GM18526 (cell line): ENCODE measurements around the gene KRT38.

Experiments
- POLR2A ChIP-seq: IDR thresholded peaks from 3 replicates; pipeline ENCODE4 v1.6.1; 2011; ENCODE audit not compliant: insufficient read length; ENCODE audit errors: extremely low read depth

Gene KRT38

DNA sequence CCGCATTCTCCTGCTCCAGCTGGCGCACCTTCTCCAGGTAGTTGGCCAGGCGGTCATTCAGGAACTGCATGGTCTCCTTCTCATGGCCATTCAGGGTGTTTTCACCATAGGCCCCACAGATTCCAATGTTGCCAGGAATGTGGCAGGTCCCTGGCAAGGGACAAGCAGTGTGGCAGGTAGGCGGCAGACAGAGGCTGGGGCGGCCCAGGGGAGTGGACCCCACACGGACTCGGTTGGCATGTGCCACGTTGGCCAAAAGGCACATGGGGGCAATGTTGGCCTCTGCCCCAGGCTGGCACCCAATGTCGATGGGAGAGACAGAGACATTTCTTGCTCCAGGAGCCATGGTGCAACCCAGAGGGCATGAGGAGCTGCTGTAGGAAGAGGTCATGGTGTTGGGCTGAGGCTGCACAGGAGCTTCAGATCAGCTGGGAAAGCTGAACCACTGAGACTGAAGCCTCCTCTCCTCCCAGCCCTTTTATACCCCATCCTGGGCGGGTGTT is at the start of gene KRT38:
Gene KRT38 (minus strand): TSS at position 453 of the 503 bp plus-strand sequence. CDS start 62 bp downstream, at position 391.
- TF ChIP-seq POLR2A, result no peak

DNA sequence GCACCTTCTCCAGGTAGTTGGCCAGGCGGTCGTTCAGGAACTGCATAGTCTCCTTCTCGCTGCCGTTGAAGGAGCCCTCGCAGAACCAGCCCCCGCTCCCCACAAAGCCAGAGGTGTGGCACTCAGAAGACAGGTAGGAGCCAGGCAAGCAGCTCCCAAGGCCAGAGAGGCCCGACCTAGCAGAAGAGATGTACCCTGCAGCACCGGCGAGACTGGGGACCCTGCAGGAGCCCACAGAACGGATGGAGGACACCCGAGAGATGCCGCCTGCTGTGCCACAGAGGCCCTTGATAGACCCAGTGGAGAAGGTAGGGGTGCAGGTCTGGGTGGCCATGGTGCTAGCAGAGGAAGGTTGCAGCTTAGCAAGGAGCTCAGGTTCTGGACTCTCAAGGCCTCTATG is 48.7 kb upstream of the KRT38 start, which contains the start of gene KRT36:
Gene KRT36 (minus strand): TSS at position 380 of the 400 bp plus-strand sequence. CDS start 46 bp downstream, at position 334.
- TF ChIP-seq POLR2A, result no peak

DNA sequence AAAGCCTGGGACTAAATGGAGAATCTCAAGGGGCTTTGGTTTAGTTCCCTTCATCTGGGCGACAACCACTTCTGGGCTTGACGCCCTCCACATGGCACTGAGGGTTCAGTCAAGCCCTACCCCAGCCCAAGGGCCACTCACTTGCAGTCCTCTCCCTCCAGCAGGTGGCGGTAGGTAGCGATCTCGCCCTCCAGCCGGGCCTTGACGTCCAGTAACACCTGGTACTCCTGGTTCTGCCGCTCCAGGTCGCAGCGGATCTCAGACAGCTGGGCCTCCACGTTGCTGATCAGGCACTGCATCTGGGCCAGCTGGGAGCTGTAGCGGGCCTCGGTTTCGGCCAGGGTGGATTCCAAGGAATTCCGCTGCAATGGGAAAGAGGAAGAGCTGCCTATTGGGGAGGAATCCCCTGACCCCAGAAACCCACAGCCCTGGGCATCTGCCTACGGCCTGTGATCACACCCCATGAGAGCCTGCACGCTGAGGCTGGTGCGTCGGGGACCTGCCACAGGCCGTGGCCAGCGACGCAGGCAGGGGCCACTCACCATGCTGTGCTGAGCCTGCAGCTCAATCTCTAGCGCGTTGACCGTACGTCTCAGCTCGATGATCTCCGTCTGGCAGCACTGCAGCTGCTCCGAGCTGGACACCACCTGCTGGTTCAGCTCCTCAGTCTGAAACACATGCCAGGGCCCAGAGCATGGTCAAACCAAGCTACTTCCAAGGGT is 46.2 kb upstream of the KRT38 start:
- no peak for TF ChIP-seq POLR2A

DNA sequence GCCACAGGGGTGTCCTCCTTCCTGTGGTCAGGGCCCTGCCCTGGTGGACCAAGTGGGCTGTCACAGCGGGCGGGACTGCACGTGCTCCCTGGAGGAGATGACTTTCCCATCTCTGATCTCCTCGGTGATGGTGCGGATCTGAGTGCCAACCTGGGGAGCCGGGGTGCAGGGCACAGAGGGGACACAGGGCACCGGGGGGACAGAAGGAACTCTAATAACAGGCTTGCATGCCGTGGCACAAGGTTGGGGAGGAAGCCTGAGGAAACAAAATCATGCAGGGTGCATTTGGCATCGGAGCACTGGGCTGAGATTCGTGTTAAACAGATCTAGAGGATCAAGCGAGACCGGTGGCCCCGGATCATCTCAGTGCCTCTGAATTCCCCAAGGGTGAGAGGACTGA is 45.5 kb upstream of the KRT38 start:
- no peak for TF ChIP-seq POLR2A

GRCh38 chr17:41484920-41485904 is 44.4 kb upstream of the KRT38 start:
- no peak for TF ChIP-seq POLR2A

GRCh38 chr17:41483991-41484826 is 43.4 kb upstream of the KRT38 start:
- no peak for TF ChIP-seq POLR2A

DNA sequence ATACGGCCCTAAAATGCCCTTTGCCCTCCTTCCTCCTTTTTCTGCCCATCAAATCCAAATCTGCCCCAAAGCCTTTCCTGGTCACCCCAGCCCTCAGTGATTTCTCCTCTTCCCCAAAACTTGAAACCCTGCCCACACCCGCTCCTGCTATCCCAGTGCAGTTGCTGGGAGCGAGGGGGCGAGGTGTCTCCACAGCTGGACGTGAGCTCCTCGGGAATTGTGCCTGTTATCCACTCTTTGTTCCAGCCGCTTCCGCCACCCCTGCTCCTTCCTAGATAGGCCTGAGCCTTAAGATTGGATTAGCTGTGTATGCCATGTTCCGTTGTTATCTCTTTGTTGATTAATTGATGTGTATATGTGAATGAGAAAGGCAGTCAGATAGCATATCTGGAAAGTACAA is 42.7 kb upstream of the KRT38 start:
- TF ChIP-seq POLR2A, result no peak

- TF ChIP-seq POLR2A, result no peak
These were observed 40.3 kb upstream of the KRT38 start, which contains the start of gene KRT35 for GRCh38 chr17:41481036-41481435. KRT35 (minus strand) TSS chr17:41481151; CDS start chr17:41481097, 54 bp downstream.

DNA sequence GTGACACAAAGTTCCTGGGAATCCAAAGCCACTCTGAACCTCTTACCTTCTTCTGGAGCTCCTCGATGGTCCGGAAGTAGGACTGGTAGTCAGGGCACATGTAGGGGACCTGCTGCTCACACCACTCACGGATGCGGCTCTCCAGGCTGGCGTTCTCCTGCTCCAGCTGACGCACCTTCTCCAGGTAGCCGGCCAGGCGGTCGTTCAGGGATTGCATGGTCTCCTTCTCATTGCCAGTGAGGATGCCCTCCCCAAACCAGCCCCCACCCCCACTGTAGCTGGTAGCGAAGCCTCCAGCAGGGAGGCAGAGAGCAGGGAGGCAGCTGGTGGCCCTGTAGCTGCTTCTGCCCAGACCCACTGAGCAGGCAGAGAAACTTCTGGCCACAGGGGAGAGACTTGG is 39.8 kb upstream of the KRT38 start:
- TF ChIP-seq POLR2A, result no peak

GRCh38 chr17:41480136-41480535 is 39.4 kb upstream of the KRT38 start:
- no peak for TF ChIP-seq POLR2A

GRCh38 chr17:41478237-41478636 is 37.5 kb upstream of the KRT38 start:
- no peak for TF ChIP-seq POLR2A

- TF ChIP-seq POLR2A, result no peak
These were observed 36.4 kb upstream of the KRT38 start for GRCh38 chr17:41476866-41477815.

DNA sequence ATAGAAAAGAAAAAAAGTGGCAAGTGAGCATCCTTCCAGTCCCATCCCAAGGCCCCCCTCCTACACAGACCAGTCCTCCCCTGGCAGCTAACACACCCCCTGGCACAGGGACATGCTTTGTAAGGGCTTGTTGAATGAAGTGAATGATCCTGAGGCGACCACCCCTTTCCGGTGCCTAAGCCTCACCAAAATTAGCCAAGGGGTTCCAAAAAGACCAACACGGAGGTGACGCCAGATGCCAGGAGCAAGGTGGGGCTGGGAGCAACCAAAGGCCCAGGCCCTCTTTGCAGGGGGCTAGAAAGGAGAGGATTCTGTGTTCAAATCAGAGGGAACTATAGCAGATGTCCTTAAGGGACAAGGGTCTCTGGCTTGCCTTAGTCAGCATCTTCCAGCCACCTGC is 34.6 kb upstream of the KRT38 start:
- TF ChIP-seq POLR2A, result no peak

DNA sequence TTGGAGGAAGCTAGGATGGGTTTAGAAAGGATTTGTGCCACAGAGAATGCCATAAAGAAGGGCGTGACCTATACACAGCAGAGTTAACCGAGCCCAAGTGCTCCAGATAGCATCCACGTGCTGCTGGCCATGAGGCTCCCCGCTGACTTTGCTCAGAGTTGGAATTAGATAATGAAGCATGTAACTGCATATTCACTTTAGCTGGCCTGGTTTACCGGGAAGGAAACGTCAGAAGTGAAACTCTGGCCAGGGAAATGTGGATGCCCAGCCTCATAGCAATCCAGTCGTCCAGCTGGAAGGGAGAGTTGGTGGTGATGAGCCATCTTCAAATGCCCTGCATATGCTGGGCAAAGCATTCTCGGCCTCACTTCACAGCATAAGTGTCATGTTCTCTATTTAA is 34.1 kb upstream of the KRT38 start:
- no peak for TF ChIP-seq POLR2A
